ENCODE data around the gene CLDN20.
"Not testable (repeated sequence)": the region's sequence is repeated elsewhere in the genome, so short reads cannot be mapped to it uniquely, and the experiment has no call there.

The CLDN20 gene

GRCh38 chr6:155263373-155264063 lies at the start of gene CLDN20:
Gene CLDN20, plus strand, starts transcription at chr6:155264013. Its CDS starts 11,707 bp downstream, at chr6:155275720.
- no peak for DNase-seq

- DNase-seq = no peak
Measured at GRCh38 chr6:155215906-155216305, 47.9 kb upstream of the CLDN20 start.

DNA sequence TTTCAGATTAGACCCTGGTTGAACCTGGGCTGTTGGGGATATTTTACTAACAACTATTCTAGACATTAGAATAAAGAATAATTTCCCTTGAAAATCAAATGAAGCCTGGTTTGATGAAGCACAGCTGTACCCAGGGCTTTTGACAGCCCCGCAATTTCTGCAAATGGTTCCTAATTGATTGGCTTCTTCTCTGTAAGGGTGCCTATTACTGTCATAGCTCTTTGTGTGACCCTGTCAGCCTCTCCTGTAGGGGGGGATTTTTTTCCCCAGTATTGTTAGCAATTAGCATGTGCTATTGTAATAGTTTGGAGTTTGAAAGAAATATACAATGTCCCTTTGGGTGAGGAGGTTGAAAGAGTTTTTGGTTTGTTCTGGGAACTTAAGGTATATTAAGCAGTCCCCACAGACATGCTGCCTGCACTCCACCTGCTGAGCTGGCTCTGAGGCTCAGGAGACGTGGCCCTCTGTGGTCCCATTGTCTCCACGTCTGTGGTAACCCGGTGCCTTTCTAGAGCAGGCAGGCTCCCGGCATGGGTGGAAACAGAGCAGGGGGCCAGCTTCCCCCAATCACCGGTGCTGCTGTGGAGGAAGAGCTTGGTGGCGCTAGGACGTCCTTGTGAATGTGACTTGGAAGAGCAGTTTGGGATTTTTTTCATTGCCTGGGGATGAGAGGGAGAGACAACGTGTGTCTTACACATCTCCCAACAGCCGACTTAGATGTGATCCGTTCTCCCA lies 47.3 kb upstream of the CLDN20 start:
- DNase-seq = no peak

GRCh38 chr6:155218711-155219110 lies 45.1 kb upstream of the CLDN20 start:
- DNase-seq = not testable (repeated sequence)

DNA sequence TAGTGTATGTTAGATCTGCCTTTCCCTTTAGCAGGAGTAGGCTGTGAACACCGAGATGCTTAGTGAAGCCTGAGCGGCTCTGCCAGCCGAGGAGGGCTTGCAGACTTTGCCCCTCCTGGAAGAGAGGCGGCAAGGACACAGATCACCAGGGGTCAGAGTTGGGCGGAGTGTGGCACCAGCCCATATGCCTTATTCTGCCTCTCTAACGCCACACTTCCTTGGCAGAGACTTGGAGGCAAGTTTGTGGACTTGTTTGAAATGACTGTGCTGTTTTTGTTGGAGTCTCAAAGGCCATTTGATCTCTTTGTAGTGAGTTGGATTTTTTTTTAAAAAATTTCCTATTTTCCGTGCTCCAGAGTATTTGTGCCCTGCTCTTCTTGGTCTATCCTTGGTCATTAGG lies 44.5 kb upstream of the CLDN20 start:
- no peak for DNase-seq

DNA sequence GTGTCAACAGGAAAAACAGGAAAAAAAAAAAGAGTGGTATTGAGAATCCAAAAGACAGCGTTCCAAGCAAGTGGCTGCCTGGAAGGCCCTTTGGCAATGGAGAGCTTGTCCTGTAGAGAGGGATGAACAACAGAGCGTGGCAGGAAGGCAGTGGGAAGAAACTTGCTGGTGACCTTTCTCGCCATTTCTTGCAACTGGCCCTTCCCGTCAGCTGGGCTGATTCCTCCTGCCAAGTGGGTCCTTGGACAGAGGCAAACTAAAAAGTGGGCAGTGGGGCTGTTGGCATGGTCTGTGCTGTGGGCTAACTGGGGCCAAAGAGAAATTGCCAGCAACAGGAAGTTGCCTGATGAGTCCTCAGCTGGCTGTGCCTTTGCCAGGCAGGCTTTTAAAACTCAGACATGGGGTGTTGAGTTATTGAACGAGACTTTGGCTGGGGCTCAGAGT lies 43.9 kb upstream of the CLDN20 start:
- no peak for DNase-seq

DNA sequence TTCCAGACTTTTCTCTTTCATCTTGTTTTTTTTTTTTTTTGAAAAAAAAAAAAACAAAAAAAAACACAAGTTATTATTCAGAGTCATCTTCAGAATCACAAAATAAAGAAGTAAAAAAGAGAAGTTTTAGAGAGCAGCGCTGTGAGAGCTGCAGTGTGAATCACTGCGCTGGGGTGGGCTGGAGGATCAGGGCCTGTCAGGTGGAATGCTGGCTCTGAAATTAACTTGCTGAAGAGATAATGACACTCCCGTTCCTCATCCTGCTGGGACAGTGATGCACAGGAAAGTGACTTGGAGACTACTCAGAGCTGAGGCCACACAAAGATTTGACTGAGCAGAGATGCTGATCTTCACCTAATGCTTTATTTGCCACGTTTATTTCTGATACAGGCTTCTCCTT lies 42.7 kb upstream of the CLDN20 start:
- DNase-seq = no peak

DNA sequence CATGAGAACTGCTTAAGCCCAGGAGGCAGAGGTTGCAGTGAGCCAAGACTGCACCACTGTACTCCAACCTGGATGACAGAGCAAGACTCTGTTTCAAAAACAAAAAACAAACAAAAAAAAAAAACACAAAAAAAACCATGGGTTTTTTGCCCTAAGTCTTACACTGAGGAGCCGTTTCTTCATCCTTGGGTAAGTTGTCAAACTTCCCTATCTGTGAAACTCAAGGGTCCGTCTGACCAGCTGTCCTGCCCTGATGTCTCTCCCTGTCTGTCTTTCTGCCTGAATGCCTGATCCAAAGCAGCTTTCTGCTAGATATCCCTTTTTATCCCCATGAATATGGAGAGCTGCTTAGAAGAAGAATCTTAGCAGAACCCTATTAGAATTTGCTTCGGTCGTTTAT lies 41.3 kb upstream of the CLDN20 start:
- no peak for DNase-seq

DNA sequence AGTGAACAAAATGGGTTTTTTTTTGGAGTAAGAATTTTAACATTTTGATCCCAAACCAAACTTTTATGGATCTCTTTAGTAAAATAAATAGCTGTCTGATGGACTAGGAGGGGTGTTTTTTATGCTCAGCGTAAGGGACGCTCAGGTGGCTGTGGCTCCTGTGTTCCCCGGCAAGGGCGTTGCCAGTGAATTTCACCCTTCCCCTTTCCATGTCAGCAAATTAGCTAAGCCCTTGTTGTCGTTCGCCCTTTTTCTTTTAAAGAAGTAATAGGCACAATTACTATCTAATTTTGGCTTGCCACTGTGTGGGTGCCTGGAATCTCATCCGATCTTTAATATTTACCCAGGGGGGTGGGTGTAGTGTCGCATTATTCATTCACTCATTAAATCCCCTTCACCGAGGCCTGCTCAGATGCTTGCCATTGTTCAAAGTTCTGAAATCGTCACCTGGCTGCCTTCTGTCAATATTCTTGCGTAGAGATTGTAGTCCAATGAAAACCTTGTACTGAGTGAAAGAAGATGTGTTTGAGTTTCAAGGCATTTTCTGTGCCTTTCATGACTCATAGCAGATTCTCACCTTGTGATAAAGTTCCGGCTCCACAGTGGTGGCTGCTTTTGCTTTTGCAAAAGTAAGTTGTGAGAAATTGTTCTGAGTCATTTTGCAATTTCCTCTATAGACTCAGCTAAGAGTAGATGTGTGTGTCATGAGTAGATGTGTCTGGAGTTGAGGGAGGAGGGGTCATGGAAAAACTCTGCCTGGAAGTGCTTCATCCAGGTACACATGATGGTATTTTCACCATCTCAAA lies 40.0 kb upstream of the CLDN20 start:
- peak; percentile 31 for DNase-seq

- no peak for DNase-seq
Measured at GRCh38 chr6:155224618-155225017, 39.2 kb upstream of the CLDN20 start.

- no peak for DNase-seq
Measured at GRCh38 chr6:155227046-155227445, 36.8 kb upstream of the CLDN20 start.

DNA sequence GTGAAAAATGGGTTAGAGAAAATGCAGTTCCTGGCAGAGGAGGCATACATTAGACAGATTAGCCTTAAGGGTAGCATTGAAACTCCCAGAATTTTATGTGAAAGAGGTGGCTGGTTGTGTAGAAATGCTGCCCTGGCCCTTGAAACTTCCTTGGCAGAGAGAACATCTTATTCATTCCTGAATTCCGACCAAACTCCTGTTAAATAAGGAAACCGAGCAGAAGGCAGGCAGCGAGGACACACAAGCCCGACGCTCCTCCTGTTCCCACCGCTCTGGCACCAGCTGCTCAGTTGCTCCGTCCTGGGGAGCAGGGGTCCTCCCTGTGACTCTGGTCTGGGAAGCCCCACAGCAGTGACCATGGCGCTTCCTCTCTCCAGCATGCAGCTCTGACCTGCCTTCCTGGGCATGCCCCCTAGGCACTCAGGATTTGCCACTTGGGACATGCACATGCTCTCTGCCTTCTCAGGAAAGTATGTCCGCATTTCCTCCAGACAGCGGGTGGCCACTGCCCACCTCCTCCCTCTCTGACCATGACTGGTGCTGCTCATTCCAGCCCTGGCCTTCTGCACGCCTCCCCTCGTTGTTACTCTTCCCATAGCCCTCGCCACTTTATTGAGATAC lies 35.2 kb upstream of the CLDN20 start:
- no peak for DNase-seq

DNA sequence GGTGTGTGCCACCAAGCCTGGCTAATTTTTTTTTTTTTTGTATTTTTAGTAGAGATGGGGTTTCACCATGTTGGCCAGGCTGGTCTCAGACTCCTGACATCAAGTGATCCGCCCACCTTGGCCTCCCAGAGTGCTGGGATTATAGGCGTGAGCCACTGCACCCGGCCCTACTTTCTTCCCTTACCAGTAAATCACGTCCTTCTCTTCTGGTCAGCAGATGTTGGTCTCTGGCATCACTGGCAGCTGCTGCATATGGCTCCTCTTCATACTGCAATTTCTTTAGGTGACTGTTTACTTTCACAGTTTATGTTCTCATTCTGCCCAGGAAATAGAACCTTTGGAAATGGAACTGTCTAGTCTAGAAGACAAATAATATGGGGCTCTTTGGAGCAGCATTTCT lies 32.8 kb upstream of the CLDN20 start:
- not testable (repeated sequence) for DNase-seq

DNA sequence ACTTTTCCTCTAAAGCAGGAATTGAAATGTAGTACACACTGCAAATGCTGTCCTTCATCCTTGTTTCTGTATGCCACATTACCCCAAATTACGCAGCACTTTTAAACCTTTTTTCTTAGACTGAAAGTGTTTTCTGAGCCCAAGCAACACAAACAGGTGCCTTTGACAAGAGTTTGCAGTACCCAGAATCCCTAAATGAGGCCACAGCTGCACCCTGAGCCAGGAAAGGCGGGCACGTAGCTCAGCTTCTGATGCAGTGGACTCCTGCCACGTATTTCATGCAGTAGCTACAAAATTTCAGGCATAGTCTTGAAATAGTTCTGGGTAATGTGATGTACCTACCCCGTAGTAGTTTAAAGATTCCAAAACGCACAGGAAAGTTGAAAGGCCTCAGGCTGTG lies 31.0 kb upstream of the CLDN20 start:
- DNase-seq = no peak

- DNase-seq = no peak
Measured at GRCh38 chr6:155234167-155234566, 29.6 kb upstream of the CLDN20 start.

DNA sequence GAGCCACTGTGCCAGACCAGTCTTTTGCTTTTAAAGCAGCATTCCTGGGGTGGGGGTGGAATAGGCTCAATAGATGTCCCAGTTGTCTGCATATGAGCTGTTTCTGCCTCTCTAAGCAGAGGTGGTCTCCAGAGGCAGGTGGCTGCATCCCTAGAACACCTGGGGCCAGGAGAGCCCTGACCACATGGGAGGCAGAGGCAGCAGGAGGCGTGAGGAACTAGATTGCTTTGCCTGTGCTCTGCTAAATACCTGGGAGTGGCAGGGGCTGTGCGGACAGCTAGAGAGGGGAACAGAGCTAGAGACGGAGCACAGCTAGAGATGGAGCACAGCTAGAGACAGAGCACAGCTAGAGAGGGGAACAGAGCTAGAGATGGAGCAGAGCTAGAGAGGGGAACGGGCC lies 29.1 kb upstream of the CLDN20 start:
- DNase-seq = no peak

DNA sequence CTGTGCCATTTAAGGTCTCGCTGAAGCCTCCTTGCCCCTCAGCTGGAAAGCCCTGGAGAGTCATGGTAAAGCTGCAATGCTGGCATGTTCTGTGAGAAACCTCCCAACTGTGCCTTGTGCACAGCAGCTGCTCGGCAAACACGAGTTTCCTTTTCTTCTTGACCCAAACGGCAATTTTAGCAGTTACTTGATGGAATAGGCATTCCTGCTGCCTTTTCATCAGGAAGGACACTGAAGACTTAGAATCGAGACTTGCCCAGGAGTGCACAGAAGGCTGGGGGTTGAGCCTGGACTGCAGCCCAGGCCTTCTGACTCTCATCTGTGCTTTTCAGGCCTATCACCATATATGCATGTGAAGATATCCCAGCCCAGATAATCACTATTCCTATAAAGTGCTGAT lies 28.7 kb upstream of the CLDN20 start:
- DNase-seq = no peak

DNA sequence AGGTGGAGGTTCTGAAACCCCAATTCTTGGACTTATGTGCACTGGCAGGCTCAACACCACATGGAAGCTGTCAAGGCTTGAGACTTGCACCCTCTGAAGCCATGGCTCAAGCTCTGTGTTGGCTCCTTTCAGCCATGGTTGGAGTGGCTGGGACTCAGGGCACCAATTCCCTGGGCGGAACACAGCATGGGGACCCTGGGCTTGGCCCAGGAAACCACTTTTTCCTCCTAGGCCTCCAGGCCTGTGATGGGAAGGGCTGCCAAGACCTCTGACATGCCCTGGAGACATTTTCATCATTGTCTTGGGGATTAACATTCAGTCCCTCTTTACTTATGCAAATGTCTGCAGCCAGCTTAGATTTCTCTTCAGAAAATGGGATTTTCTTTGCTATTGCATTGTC lies 26.2 kb upstream of the CLDN20 start:
- DNase-seq = no peak

DNA sequence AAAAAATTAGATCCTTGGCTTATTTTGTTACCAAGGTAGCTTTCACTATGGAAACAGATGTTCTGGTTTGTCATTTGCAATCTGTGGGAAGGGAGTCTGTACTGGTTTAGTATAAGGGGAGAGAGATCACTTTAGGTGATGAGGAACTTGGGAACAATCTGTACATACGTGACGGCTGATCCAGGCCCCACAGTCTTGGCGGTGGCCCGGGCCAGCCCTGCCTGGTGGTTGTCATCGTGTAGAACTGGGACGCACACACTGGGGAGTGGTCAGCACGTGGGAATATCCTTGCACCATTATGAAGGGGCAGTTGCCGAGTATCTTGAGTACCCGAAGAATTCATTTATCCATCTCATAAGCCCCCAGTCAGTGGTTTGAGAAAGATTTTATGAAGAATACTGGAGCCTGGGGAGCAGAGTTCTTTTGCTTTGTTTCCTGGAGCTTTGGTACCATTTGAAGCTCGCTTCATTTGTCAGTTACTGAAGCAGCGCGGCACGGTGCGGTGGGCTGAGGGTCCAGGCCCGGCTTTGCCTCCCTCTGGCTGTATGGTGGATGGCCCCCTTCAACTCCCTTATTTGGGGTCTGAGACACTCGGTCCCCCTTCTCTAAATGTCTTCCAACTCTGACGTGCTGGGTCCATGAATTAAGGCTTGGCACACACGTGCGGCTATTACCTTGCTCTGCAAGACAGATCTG lies 22.8 kb upstream of the CLDN20 start:
- no peak for DNase-seq

GRCh38 chr6:155241966-155242365 lies 21.8 kb upstream of the CLDN20 start:
- DNase-seq = no peak

DNA sequence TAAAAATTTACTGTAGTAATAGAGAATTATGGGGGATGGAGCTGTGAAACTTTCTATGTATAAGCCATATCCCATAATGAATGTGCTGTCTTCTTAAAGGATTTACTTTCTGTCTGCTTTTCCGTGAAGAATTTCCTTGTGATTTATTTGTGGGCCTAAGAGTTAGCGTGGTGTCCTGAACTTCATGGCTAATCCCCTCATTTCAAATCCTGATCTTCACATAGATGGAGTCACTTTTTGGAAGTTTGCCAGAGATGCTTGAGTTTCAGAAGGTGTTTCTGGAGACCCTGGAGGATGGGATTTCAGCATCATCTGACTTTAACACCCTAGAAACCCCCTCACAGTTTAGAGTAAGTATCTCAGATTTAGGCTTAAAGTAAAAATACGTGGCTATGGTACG lies 19.4 kb upstream of the CLDN20 start:
- no peak for DNase-seq

DNA sequence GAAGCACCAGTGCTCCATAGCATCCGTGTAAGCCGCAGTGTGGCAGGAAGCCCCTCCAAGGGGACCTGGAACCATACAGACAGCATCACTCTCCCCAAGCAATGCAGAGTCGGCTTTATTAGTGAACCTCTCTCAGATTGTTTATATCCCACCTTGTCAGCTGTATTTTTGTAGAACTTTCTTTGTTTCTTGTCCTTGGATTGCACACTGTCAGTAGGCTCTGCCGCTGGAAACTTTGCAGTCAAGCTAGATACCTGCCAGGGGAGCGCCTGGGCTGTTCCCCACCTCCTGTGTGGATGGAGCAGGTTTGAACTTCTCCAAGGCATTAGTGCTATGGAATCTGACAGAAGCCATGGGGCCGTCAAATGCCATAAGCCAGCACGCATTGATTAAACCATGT lies 18.6 kb upstream of the CLDN20 start:
- no peak for DNase-seq

DNA sequence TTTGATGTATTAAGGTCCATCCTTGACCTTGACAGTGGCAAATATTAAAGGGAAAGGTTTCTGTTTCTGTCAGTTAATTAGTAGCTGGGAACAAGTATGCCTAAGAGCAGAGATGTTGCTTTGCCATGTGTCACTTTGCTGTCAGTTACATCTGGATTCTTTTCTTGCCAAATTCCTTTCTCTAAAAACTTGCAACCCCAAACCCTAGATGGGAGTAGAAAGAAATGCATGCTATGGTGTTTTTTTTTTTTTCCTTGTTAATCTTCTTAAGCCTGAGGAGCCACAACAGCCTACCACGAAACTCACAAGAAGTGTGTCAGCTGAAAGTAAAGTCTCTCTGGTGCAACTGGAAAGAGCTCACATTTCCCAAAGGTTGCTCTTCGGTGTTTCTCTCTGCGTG lies 18.0 kb upstream of the CLDN20 start:
- DNase-seq = no peak
